Amygdala (tissue), 56 donors: ENCODE measurements around the gene ZNF490.

ENCODE experiments used
- DNase-seq, 56 donors: peaks; one replicate each; lab custom pipeline; 2025; lab: John Stamatoyannopoulos, UW

The ZNF490 gene

DNA sequence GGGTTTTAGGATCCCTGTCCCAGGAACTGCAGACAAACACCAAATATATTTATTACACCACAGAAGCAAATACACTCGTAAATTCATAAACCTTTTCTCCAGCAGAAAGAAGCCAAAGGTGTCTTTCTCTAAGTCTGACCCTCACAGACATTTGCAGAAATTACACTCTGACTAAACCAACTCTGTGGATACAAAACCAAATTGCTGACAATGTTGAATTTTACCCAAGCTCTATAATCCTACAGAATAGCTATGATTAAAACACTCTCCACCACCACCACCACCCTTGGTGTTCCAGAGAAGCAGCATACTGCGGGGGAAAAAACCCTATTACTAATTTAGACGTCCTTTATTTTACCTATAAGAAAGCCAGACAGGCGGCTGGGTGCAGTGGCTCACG lies 64.5 kb downstream of the ZNF490 start:
- DNase-seq = no peak

DNA sequence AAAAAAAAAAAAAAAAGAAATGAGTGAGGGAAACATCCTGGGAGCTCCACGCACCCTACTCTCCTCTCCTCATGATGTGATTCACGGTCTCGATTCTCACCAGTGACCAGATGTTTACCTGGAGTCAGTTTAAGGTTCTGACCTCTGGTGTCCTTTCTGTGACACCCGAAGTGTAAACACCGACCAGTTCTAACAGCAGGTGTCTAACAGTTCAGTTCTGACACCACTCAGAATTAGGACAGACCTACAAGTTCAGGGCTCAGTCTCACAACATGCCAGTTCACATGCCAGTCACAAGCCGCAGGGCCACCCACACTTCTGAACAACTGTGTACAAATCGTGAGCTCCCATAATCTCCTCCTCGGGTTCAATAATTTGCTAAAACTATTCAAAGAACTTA lies 65.3 kb downstream of the ZNF490 start:
- no peak for DNase-seq

DNA sequence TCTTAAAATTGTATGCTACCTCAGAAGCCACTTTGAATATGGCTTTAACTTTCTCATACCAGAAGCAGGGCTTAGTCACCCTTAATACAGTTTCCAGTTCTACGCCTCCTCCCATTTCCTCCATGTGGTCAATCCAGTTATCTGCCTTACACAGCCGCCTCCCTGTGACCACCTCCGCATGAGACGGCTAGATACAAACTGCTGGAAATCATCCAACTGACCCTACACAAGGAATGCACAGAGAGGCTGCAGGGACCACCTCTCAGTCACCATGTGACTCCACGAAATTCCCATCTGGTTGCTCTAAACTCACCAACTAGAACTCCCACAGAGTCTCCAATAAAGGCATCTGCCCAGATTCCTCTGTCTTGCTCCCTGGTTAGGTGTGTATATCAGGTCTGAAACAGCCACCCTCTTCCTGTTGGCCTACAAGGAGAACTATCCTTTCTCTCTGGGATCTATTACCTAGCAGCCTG lies 66.2 kb downstream of the ZNF490 start:
- peak in 10 of 56 donors; percentile 0 to 31 (median 4) for DNase-seq

DNA sequence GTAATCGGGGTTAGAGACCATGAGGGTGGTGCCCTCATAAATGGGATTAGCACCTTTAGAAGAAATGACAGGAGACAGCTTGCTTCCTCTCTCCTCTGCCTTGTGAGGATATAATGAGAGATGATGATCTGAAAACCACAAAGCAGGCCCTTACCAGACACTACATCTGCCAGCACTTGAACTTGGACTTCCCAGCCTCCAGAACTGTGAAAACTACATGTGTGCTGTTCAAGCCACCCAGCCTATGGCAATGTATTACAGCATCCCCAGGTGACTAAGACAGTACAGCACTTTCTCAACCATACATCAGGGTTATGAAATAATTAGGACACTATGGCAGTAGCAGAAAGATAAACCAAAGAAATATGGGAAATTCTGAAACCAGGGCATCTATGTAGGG lies 66.8 kb downstream of the ZNF490 start:
- DNase-seq = no peak
